Keratinocyte (primary cell): Measurements from ENCODE around the gene FOXI2.

ENCODE experiments used
- CTCF ChIP-seq, 3 experiments: IDR thresholded peaks in 1 of 3; conservative IDR thresholded peaks in 1 of 3; optimal IDR thresholded peaks in 1 of 3; 2 replicates in 2 of 3; 3 replicates in 1 of 3; pipeline versions ENCODE3 to v1.5.1; 2011; ENCODE audit warnings: low read length in 3 of 3, mild to moderate bottlenecking in 3 of 3, moderate library complexity in 2 of 3, control low read depth in 1 of 3, inconsistent platforms in 1 of 3; ENCODE audit not compliant: insufficient read depth in 2 of 3; ENCODE audit errors: extremely low read depth in 1 of 3
- EZH2 ChIP-seq: IDR thresholded peaks from one replicate; pipeline ENCODE4 v1.6.1; 2012; ENCODE audit warnings: inconsistent platforms, mild to moderate bottlenecking, low read length, moderate library complexity

- no peak for TF ChIP-seq CTCF (optimal IDR thresholded peaks at IDR 0.05 in 1 of 3, IDR thresholded peaks at IDR 0.05 in 1 of 3, conservative IDR thresholded peaks at IDR 0.05 in 1 of 3; ENCODE audit: extremely low read depth in 1 of 3, insufficient read depth in 2 of 3, low read length in 3 of 3)
- no peak for TF ChIP-seq EZH2
These were observed 39.8 kb downstream of the FOXI2 start for GRCh38 chr10:127776816-127777215.
